Left cardiac atrium (tissue), 4 donors: ENCODE measurements around the gene PCBD1. TPM values are rescaled to one million over a fixed set of nuclear protein-coding genes. Genes with fewer than 3 reads are reported as not detected.

Experiments
- ATAC-seq, 2 donors: fragments of 200-7000 bp; cut with Tn5 transposase; one replicate each; pipeline ENCODE4 v1.9.1; 2020; ENCODE audit warnings: mild to moderate bottlenecking in 2 of 2, moderate library complexity in 2 of 2
- DNase-seq: peaks from one replicate; pipeline ENCODE4 v3.0.0-alpha.2; 2020
- intact Hi-C, 2 donors: fragments of 100-400 bp; cut with DNase I; formaldehyde crosslinking; loops; one replicate each; pipeline versions ENCODE4 v1.14.1 to v1.15.1; 2022 to 2023
- total RNA-seq, 2 donors: library from RNA; stranded (reverse); fragmentation: NEBNext Ultra II Directional; extraction: Animal tissue kit (Norgen Biotek cat#: 25700); gene quantifications; one replicate each; pipeline ENCODE4 v1.2.1, GENCODE V29; 2021
- donor health status: DM: no; HTN: yes; CAD: no.
- donor health status: DM: no; HTN: yes; CAD: no; lungs with severe emphysema.
- donor health status: DM: yes; HTN: yes; CAD: no.
- donor health status: Dilated cardiomyopathy.

PCBD1 gene
- total RNA-seq, 2 donors from 2014 or later: 103 to 116 TPM

GRCh38 chr10:70906953-70907636, 18.7 kb upstream of the PCBD1 start:
- no peak for ATAC-seq
- intact Hi-C loops: loop anchor here (5.0 kb wide), 2 partner anchors 305 to 375 kb away; partner anchors contain the start of gene UNC5B (in 1 of the 2)
- peak; percentile 7 for DNase-seq

- DNase-seq (peak; percentile 9), ATAC-seq (no peak)
- intact Hi-C loops: loop anchor here (5.0 kb wide), 2 partner anchors 306 to 376 kb away; partner anchors contain the start of gene UNC5B (in 1 of the 2)
These were observed 17.8 kb upstream of the PCBD1 start for GRCh38 chr10:70906031-70906783.

- ATAC-seq (no peak), DNase-seq (peak; percentile 13)
- intact Hi-C loops: loop anchor here (5.0 kb wide), 2 partner anchors 307 to 377 kb away; partner anchors contain the start of gene UNC5B (in 1 of the 2)
These were observed 17.0 kb upstream of the PCBD1 start for GRCh38 chr10:70905071-70906021.

DNA sequence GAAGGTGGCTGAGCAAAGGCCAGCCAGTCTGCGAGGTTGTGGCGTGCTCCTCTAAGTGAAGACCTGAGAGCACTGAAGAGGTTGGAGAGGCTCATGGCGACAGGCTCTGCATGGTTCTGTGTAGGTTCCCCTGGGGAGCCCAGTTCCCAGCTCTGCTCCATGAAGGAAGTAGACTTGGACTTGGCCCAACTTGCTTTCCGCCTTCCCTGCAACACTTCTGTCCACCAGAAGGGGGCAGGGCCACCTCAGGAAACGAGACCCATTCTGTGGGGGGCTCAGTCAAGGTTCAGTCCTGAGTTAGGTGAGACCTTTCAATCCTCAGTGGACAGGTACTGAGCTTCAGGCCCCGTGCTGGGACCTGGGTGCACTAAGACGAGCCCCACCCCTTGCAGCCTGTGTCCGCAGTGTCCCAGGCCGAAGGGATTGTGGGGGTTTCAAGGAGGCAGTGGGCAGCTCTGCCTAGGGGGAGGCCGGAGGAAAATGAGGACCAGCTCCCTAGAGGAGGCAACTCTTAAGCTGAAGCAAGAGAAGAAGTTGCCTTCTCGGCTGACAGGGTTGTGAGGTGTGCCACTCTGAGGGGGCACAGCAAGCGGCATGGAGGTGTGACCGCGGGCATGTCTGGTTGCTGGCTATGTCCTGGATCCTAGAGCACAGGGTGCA, 15.0 kb upstream of the PCBD1 start:
- ATAC-seq: peak; percentile 51 to 79
- DNase-seq: peak; percentile 71
- intact Hi-C loops: loop anchor here in 1 of 2 donors (2.0 kb wide), 1 partner anchor 381 kb away; no protein-coding TSS in a partner anchor

DNA sequence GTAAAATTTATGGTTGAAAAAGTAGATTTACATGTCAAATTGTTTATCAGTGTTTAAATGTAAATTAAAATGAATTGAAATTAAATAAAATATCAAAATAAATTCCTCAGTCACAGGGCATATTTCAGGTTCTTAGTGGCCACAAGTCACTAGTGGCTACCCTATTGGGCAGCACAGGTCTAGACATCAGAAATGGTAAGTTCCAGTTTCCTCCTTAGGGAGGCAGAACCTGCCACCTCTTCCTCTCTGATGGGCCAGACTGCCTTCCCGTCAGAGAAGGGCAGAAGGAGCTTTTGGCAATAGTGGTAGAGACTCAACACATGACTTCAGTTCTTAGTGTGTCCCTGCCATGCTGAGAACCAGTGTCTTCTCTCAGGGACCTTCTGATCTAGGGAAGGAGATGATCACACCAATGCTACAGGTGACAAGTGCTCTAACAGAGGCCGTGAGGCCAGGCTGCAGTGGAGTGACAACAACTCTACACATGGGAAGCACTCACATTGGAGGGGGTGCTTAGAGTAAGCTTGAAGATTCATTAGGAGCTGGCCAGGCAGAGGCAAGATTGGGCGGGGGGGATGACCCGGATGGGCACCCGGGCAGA, 14.4 kb upstream of the PCBD1 start:
- ATAC-seq: no peak
- DNase-seq: no peak
- intact Hi-C loops: loop anchor here in 1 of 2 donors (2.0 kb wide), 1 partner anchor 382 kb away; no protein-coding TSS in a partner anchor

- peak; percentile 12 for DNase-seq
- ATAC-seq: no peak
- intact Hi-C loops: no loop called here
These were observed 13.0 kb upstream of the PCBD1 start for GRCh38 chr10:70901276-70901878.

DNA sequence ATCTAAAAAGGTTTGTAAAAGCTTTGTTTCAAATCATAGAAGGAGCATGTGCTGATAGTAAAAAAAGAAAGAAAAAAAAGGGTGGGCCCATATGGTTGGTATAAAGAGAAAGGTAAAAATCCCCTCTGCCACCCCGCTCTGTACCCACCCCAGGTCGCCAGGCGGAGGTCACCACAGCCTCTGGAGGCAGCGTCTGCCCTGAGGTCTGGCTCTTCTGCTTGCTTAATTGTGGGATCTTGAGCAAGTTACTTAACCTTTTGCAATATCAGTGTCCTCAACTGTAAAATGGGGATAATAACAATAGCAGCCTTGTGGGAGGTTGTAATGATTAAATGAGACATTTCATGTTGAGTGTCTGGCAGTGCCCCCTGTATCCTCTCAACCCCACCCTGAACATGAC, 10.7 kb upstream of the PCBD1 start:
- intact Hi-C loops: no loop called here
- no peak for DNase-seq
- no peak for ATAC-seq

DNA sequence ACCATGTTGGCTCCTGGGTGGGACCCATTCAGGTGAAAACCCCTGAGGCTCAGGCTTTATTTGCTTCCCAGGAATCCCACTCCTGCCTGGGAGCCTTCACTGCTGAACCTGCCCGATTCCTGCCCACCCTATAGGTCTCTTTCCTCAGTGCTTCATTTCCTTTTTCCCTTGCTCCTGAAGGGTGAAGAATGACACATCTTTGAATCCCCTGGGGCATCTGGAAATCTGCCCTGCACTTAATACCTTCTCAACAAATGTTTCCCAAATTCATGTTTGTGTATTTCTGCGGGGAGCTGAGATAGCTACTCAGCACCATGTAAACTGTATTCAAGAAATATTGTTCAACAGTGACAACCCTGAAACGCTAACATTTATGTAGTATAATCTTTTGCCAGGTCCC, 10.3 kb upstream of the PCBD1 start:
- ATAC-seq (no peak), DNase-seq (no peak)
- intact Hi-C loops: no loop called here

DNA sequence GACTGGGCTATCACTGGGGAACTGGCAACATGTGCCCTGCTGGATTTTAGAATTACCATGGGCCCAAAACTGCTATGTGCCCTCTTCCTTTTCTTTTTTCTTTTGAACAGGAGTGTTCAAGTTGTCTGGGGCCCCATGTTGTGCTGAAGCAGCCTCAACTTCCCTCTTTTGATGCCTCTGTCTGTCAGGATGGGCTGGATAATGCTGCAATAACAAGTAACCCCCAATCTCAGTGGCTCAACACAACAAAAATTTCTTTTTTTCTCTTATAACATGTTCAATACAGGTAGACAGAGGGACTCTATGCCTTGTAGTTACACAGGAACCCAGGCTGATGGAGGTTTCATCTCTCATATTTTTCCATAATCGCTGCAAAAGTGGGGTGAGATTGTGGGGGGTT, 8.2 kb upstream of the PCBD1 start:
- no peak for DNase-seq
- no peak for ATAC-seq
- intact Hi-C loops: no loop called here

GRCh38 chr10:70894416-70894815, 6.1 kb upstream of the PCBD1 start:
- ATAC-seq (no peak), DNase-seq (no peak)
- intact Hi-C loops: no loop called here

DNA sequence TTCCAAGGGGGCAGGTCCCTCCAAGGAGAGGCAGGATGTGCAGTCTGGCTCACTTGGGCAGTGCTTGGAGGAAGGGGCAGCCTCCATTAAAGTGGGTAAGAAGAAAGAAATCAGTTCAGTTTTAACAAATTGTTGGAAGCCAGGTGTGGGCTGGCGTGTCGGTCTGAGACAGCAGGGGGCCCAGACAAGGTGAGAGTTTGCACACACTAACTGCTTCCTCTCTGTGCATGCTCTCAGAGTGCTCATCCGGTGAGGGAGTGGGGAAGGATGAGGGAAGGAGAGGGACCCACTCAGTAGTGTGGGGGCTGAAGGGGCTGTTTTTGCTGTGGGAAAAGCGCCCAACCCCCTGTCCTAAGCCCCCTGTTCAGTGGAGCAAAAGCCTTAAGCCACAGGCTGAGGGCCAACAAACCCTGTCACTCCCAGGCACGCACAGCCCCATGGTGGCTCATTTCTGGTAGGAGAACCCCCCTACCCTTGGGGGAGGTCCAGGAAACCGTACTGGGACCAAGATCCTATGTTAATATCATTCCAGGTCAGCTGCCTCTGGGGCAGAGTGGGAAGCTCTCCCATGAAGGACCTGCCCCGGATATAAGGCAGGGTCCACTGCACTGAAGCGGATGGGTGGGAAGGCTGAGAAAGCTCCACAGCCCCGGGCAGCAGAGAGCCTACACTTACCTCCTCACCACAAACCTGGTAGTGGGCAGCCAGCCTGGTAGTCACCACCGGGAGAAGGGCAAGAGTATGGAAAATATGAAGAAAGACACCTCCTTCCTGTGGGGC, 5.1 kb upstream of the PCBD1 start:
- ATAC-seq (no peak), DNase-seq (no peak)
- intact Hi-C loops: no loop called here

DNA sequence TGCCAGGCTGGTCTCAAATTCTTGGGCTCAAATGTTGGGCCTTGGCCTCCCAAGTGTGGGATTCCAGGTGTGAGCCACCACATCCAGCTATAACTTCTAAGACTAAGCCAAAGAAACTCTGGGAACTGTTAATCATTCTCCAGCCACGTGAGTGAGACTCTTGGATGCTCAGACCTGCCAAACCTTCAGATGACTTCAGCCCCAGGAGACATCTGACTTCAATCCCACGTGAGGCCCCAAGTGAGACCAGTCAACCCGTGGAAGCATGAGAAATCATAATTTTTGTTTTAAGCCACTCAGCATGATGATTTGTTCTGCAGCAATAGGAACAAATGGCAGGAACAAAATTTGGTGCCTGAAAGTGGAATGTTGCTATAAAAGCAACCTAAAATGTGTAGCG, 4.3 kb upstream of the PCBD1 start:
- intact Hi-C loops: no loop called here
- no peak for ATAC-seq
- no peak for DNase-seq

DNA sequence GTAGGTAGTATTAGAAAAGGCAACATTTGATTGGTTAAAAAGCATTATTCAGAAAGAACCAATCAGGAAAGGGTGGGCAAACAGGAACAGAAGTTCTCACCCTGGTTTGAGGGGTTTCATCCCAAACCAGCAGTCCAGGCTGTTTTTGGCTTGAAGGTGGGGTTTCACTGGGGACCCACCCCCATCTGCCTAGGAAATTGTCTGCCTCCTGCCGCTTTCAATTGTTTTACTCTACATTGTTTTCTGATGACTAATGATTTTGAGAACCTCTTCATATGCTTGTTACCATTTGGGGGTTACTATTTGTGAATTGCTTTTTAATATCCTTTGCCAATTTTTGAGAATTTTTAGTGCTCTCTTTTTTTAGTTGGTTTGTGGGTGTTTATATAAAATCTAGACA, 3.3 kb upstream of the PCBD1 start:
- intact Hi-C loops: no loop called here

DNA sequence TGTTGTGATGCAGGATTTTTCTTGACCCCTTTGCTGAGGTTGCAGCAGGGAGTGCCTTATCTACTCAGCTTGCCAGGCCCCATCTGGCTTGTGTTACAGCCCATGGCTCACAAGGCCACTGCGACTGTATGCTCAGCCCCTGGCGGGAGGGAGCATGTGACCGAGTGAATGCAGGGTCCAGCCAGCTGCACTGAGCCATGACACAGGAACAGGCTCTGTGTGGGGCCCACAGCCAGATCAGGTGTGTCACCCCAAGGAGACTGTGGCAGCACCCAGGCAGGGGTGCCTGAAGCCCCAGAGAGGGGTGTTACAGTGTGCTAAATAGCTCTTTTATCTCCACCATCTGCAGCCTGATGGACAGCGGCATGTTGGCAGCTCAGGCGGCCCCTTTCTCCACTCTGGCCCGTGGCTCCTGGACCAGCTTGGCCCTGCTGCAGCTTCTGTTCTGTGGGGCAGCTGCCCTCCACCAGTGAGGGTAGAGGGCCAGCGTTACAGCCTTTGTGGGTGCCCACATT, 2.6 kb upstream of the PCBD1 start:
- ATAC-seq: peak; percentile 27 to 39
- DNase-seq: peak; percentile 42
- intact Hi-C loops: no loop called here

More for the DNA sequence above, 3.3 kb upstream of the PCBD1 start:
- DNase-seq (no peak), ATAC-seq (no peak)

DNA sequence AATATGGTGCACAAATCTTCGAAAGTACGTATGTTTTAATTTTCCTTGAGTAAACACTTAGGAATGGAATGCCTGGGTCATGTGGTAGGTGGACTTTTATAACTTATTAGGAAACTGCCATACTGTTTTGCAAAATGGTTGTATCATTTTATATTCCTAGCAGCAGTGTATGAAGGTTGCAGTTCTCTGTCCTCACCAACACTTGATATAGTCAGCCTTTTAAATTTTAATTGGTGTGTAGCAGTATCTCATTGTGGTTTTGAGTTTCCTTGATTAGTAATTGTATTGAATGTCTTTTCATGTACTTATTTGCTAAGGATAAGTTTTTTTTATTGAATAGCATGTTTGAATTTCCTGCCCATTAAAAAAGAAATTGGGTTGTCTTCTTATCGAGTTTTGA, 926 bp upstream of the PCBD1 start:
- no peak for ATAC-seq
- intact Hi-C loops: no loop called here
- DNase-seq: no peak

DNA sequence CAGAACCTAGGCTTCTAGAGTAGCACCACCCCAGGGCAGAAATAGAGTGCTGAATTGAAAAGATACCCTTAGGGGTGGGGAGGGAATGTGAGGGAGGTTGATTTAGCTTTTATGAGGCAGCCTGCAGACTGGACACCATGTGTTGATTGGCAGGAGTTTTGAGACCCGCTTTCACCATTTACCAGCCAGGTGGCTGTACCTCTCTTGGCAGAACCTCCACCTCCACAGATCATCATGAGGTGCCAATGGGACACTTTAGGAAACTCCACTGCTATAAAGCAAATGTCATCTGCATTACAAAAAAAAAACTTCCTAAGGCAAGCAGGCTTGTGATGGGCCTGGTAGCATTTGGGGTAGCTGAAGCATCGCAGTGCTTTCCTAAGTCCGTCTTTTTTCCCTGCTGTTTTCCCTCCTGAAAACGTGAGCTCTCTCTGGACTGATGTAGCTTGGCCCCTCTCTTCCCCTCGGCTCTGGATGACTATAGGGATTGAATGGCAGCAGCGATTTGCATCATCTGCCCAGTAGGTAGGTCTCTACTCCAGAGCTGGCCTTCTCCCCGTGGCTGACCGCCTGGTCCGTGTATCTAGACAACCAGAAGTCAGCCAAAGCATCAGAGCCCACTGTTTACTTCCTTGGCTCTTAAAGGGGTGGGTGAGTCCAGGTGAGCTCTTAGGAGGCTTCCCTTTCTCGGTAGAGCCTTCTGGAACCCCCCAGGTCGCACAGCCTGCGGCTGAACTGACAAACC, 1.3 kb downstream of the PCBD1 start:
- ATAC-seq: no peak
- DNase-seq: no peak
- intact Hi-C loops: no loop called here
